PC-9 (cell line): Measurements from ENCODE around the gene ZNF701.
"Not testable (repeated sequence)": the region's sequence is repeated elsewhere in the genome, so short reads cannot be mapped to it uniquely, and the experiment has no call there.

Experiments used
- EZH2 ChIP-seq: fragments of 200-600 bp; sonication (generic); IDR thresholded peaks from 2 replicates; pipeline ENCODE4 v1.8.0; 2017; ENCODE audit warnings: antibody characterized with exemption, low read depth
- TF ChIP-seq, protein P1 (sequence below): fragments of 200-600 bp; sonication (generic); conservative IDR thresholded peaks from 2 replicates; pipeline ENCODE4 v1.6.1; 2017; ENCODE audit warnings: mixed run types, antibody characterized with exemption, mild to moderate bottlenecking, moderate library complexity

DNA sequence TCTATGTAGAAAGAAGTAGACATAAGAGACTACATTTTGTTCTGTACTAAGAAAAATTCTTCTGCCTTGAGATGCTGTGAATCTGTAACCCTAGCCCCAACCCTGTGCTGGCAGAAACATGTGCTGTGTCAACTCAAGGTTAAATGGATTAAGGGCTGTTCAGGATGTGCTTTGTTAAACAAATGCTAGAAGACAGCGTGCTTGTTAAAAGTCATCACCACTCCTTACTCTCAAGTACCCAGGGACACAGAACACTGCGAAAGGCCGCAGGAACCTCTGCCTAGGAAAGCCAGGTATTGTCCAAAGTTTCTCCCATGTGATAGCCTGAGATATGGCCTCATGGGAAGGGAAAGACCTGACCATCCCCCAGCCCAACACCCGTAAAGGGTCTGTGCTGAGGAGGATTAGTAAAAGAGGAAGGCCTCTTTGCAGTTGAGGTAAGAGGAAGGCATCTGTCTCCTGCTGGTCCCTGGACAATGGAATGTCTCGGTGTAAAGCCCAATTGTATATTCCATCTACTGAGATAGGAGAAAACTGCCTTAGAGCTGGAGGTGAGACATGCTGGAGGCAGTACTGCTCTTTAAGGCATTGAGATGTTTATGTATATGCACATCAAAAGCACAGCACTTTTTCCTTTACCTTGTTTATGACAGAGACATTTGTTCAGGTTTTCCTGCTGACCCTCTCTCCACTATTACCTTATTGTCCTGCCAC, 11.2 kb upstream of the ZNF701 start:
- TF ChIP-seq, protein P1, sequence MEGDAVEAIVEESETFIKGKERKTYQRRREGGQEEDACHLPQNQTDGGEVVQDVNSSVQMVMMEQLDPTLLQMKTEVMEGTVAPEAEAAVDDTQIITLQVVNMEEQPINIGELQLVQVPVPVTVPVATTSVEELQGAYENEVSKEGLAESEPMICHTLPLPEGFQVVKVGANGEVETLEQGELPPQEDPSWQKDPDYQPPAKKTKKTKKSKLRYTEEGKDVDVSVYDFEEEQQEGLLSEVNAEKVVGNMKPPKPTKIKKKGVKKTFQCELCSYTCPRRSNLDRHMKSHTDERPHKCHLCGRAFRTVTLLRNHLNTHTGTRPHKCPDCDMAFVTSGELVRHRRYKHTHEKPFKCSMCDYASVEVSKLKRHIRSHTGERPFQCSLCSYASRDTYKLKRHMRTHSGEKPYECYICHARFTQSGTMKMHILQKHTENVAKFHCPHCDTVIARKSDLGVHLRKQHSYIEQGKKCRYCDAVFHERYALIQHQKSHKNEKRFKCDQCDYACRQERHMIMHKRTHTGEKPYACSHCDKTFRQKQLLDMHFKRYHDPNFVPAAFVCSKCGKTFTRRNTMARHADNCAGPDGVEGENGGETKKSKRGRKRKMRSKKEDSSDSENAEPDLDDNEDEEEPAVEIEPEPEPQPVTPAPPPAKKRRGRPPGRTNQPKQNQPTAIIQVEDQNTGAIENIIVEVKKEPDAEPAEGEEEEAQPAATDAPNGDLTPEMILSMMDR: not testable (repeated sequence)
- not testable (repeated sequence) for TF ChIP-seq EZH2
